OCI-LY1 (cell line): ENCODE measurements around the gene LRRC1.

ENCODE experiments used
- CTCF ChIP-seq: fragments of 200-600 bp; sonication (generic), shearing (Covaris generic); IDR thresholded peaks from 2 replicates; pipeline ENCODE4 v1.5.1; 2017; ENCODE audit warnings: mild to moderate bottlenecking, antibody characterized with exemption, low read length, moderate library complexity, mixed read lengths
- EZH2 ChIP-seq: fragments of 200-600 bp; sonication (generic), shearing (Covaris generic); IDR thresholded peaks from 2 replicates; pipeline ENCODE4 v1.8.0; 2017; ENCODE audit warnings: borderline replicate concordance, mixed run types, mild to moderate bottlenecking, antibody characterized with exemption, low read length, moderate library complexity, mixed read lengths

GRCh38 chr6:53857318-53858094 is 62.7 kb downstream of the LRRC1 start:
- TF ChIP-seq CTCF (no peak), EZH2 (no peak)
